OCI-LY1 (cell line): ENCODE data around the gene IQCK.

ENCODE experiments used
- H2AFZ ChIP-seq: fragments of 200-600 bp; sonication (generic), shearing (Covaris generic); 2 replicates; pipeline ENCODE4 v1.6.0; 2014; ENCODE audit warnings: antibody characterized with exemption, mild to moderate bottlenecking, low read length
- H3F3A ChIP-seq: fragments of 200-600 bp; sonication (generic), shearing (Covaris generic); 2 replicates; pipeline ENCODE4 v1.6.0; 2014; ENCODE audit warnings: mild to moderate bottlenecking, antibody characterized with exemption, low read length, moderate library complexity; ENCODE audit not compliant: insufficient read depth
- H3K27ac ChIP-seq: fragments of 200-600 bp; sonication (generic); 2 replicates; pipeline ENCODE4 v1.5.1; 2014; ENCODE audit warnings: low read length, mixed run types, mild to moderate bottlenecking, low read depth; ENCODE audit not compliant: poor library complexity, severe bottlenecking
- H3K27me3 ChIP-seq: fragments of 200-600 bp; sonication (generic); 2 replicates; pipeline ENCODE4 v1.6.0; 2014; ENCODE audit warnings: antibody characterized with exemption, mild to moderate bottlenecking, low read length, moderate library complexity; ENCODE audit not compliant: insufficient read depth
- H3K36me3 ChIP-seq: fragments of 200-600 bp; sonication (generic); 2 replicates; pipeline ENCODE4 v1.6.1; 2014; ENCODE audit warnings: mild to moderate bottlenecking, antibody characterized with exemption, low read length, moderate library complexity, mixed read lengths; ENCODE audit not compliant: insufficient read depth
- H3K4me1 ChIP-seq: fragments of 200-600 bp; sonication (generic); 2 replicates; pipeline ENCODE4 v1.5.1; 2014; ENCODE audit warnings: mild to moderate bottlenecking, low read length, moderate library complexity; ENCODE audit not compliant: insufficient read depth, severe bottlenecking
- H3K4me2 ChIP-seq: fragments of 200-600 bp; sonication (generic), shearing (Covaris generic); 2 replicates; pipeline ENCODE4 v1.6.1; 2014; ENCODE audit warnings: low read length
- H3K4me3 ChIP-seq: fragments of 200-600 bp; sonication (generic); 2 replicates; pipeline ENCODE4 v1.5.1; 2014; ENCODE audit warnings: low read length, low read depth, mild to moderate bottlenecking, mixed read lengths; ENCODE audit not compliant: poor library complexity, severe bottlenecking
- H3K79me2 ChIP-seq: fragments of 200-600 bp; shearing (Covaris generic); 2 replicates; pipeline ENCODE4 v1.6.1; 2016; ENCODE audit warnings: mixed run types, low read length, mixed read lengths; ENCODE audit not compliant: insufficient read depth
- H3K9ac ChIP-seq: fragments of 200-600 bp; sonication (generic), shearing (Covaris generic); 2 replicates; pipeline ENCODE4 v1.6.1; 2014; ENCODE audit warnings: mild to moderate bottlenecking, low read length, mixed read lengths
- H3K9me2 ChIP-seq: fragments of 200-600 bp; sonication (generic), shearing (Covaris generic); 2 replicates; pipeline ENCODE4 v1.6.1; 2014; ENCODE audit warnings: low read depth, mild to moderate bottlenecking, low read length, mixed read lengths
- H3K9me3 ChIP-seq: fragments of 200-600 bp; shearing (Covaris generic); 2 replicates; pipeline ENCODE4 v1.6.1; 2014; ENCODE audit warnings: low read length, mixed read lengths
- H4K20me1 ChIP-seq: fragments of 200-600 bp; sonication (generic), shearing (Covaris generic); 2 replicates; pipeline ENCODE4 v1.6.0; 2016; ENCODE audit warnings: mild to moderate bottlenecking, low read length; ENCODE audit not compliant: insufficient read depth
- CTCF ChIP-seq: fragments of 200-600 bp; sonication (generic), shearing (Covaris generic); IDR thresholded peaks from 2 replicates; pipeline ENCODE4 v1.5.1; 2017; ENCODE audit warnings: mild to moderate bottlenecking, antibody characterized with exemption, low read length, moderate library complexity, mixed read lengths
- EZH2 ChIP-seq: fragments of 200-600 bp; sonication (generic), shearing (Covaris generic); IDR thresholded peaks from 2 replicates; pipeline ENCODE4 v1.8.0; 2017; ENCODE audit warnings: borderline replicate concordance, mixed run types, mild to moderate bottlenecking, antibody characterized with exemption, low read length, moderate library complexity, mixed read lengths

Gene IQCK

GRCh38 chr16:19824216-19824615 is 106.1 kb downstream of the IQCK start:
- H3F3A ChIP-seq: no peaks in the 10 kb centered on the region
- H3K36me3 ChIP-seq: no peaks in the 10 kb centered on the region
- no peaks in the 10 kb centered on the region for H3K9me3 ChIP-seq
- no peak overlapping the region for H3K4me2 ChIP-seq
- TF ChIP-seq EZH2 (no peak), CTCF (no peak)
- no peaks in the 10 kb centered on the region for H3K27me3 ChIP-seq
- H3K4me1 ChIP-seq: no peaks in the 10 kb centered on the region
- H3K79me2 ChIP-seq: no peaks in the 10 kb centered on the region
- no peak overlapping the region for H3K27ac ChIP-seq
- no peaks in the 10 kb centered on the region for H4K20me1 ChIP-seq
- H2AFZ ChIP-seq: no peak overlapping the region
- H3K4me3 ChIP-seq: no peak overlapping the region
- H3K9me2 ChIP-seq: no peaks in the 10 kb centered on the region
- no peak overlapping the region for H3K9ac ChIP-seq

- H3F3A ChIP-seq: no peaks in the 10 kb centered on the region
- no peak overlapping the region for H2AFZ ChIP-seq
- H3K9me2 ChIP-seq: no peaks in the 10 kb centered on the region
- no peak overlapping the region for H3K4me2 ChIP-seq
- H3K4me1 ChIP-seq: no peaks in the 10 kb centered on the region
- no peaks in the 10 kb centered on the region for H3K36me3 ChIP-seq
- no peak overlapping the region for H3K9ac ChIP-seq
- H3K79me2 ChIP-seq: no peaks in the 10 kb centered on the region
- H3K27ac ChIP-seq: no peak overlapping the region
- no peaks in the 10 kb centered on the region for H3K9me3 ChIP-seq
- H4K20me1 ChIP-seq: no peaks in the 10 kb centered on the region
- TF ChIP-seq CTCF (no peak), EZH2 (no peak)
- no peak overlapping the region for H3K4me3 ChIP-seq
- H3K27me3 ChIP-seq: no peaks in the 10 kb centered on the region
Measured at GRCh38 chr16:19829844-19830692, 112.0 kb downstream of the IQCK start.

GRCh38 chr16:19830902-19831560 is 113.0 kb downstream of the IQCK start:
- H3F3A ChIP-seq: no peaks in the 10 kb centered on the region
- no peaks in the 10 kb centered on the region for H3K9me3 ChIP-seq
- no peaks in the 10 kb centered on the region for H3K9me2 ChIP-seq
- no peaks in the 10 kb centered on the region for H3K36me3 ChIP-seq
- H3K27ac ChIP-seq: no peak overlapping the region
- H3K9ac ChIP-seq: no peak overlapping the region
- H3K27me3 ChIP-seq: no peaks in the 10 kb centered on the region
- no peaks in the 10 kb centered on the region for H3K4me1 ChIP-seq
- H3K4me2 ChIP-seq: no peak overlapping the region
- no peak for TF ChIP-seq CTCF
- no peak for TF ChIP-seq EZH2
- H3K4me3 ChIP-seq: no peak overlapping the region
- H3K79me2 ChIP-seq: no peaks in the 10 kb centered on the region
- no peak overlapping the region for H2AFZ ChIP-seq
- no peaks in the 10 kb centered on the region for H4K20me1 ChIP-seq
